RWPE2 (cell line): Measurements from ENCODE around the gene LRRC15.

ENCODE experiments used
- ATAC-seq: fragments of 200-7000 bp; cut with Tn5 transposase; 3 replicates; pipeline ENCODE4 v1.9.1; 2021; ENCODE audit warnings: low read depth
- DNase-seq: peaks from one replicate; pipeline ENCODE4 v3.0.0-alpha.2; 2020; ENCODE audit warnings: low spot score
- H3K27ac ChIP-seq: fragments of 450-650 bp; 2 replicates; pipeline ENCODE4 v1.5.1; 2017; ENCODE audit warnings: mild to moderate bottlenecking; ENCODE audit not compliant: poor library complexity, severe bottlenecking
- H3K27me3 ChIP-seq: fragments of 250-450 bp; sonication (Bioruptor Pico); 2 replicates; pipeline ENCODE4 v1.5.1; 2021; ENCODE audit warnings: mild to moderate bottlenecking, moderate library complexity; ENCODE audit not compliant: insufficient read depth, poor library complexity, severe bottlenecking
- H3K36me3 ChIP-seq: fragments of 250-450 bp; sonication (Bioruptor Pico); 2 replicates; pipeline ENCODE4 v1.5.1; 2020; ENCODE audit warnings: low read depth, mild to moderate bottlenecking, moderate library complexity
- H3K4me1 ChIP-seq: fragments of 250-450 bp; sonication (Bioruptor Pico); 2 replicates; pipeline ENCODE4 v1.5.1; 2021; ENCODE audit warnings: mild to moderate bottlenecking, moderate library complexity; ENCODE audit not compliant: insufficient read depth, poor library complexity, severe bottlenecking
- H3K4me3 ChIP-seq: fragments of 250-450 bp; sonication (Bioruptor Pico); 2 replicates; pipeline ENCODE4 v1.5.1; 2021; ENCODE audit warnings: mild to moderate bottlenecking, moderate library complexity; ENCODE audit not compliant: severe bottlenecking
- H3K9me3 ChIP-seq: fragments of 250-450 bp; sonication (Bioruptor Pico); 2 replicates; pipeline ENCODE4 v1.5.1; 2021; ENCODE audit warnings: mild to moderate bottlenecking, moderate library complexity; ENCODE audit not compliant: severe bottlenecking
- TF ChIP-seq, protein P1 (sequence below): fragments of 450-650 bp; IDR thresholded peaks from one replicate; pipeline ENCODE4 v1.5.1; 2017; ENCODE audit warnings: mild to moderate bottlenecking, moderate library complexity; ENCODE audit not compliant: poor library complexity, severe bottlenecking

Gene LRRC15

GRCh38 chr3:194310060-194310835 is 59.3 kb downstream of the LRRC15 start:
- H3K36me3 ChIP-seq, result no peaks in the 10 kb centered on the region
- ATAC-seq (no peak), DNase-seq (peak; percentile 16)
- H3K4me1 ChIP-seq, result peaks cover 9% of the 10 kb centered on the region
- H3K27me3 ChIP-seq, result no peaks in the 10 kb centered on the region
- TF ChIP-seq, protein P1, sequence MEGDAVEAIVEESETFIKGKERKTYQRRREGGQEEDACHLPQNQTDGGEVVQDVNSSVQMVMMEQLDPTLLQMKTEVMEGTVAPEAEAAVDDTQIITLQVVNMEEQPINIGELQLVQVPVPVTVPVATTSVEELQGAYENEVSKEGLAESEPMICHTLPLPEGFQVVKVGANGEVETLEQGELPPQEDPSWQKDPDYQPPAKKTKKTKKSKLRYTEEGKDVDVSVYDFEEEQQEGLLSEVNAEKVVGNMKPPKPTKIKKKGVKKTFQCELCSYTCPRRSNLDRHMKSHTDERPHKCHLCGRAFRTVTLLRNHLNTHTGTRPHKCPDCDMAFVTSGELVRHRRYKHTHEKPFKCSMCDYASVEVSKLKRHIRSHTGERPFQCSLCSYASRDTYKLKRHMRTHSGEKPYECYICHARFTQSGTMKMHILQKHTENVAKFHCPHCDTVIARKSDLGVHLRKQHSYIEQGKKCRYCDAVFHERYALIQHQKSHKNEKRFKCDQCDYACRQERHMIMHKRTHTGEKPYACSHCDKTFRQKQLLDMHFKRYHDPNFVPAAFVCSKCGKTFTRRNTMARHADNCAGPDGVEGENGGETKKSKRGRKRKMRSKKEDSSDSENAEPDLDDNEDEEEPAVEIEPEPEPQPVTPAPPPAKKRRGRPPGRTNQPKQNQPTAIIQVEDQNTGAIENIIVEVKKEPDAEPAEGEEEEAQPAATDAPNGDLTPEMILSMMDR, result no peak
- H3K27ac ChIP-seq, result no peak overlapping the region
- H3K4me3 ChIP-seq, result no peak overlapping the region
- H3K9me3 ChIP-seq, result no peaks in the 10 kb centered on the region

DNA sequence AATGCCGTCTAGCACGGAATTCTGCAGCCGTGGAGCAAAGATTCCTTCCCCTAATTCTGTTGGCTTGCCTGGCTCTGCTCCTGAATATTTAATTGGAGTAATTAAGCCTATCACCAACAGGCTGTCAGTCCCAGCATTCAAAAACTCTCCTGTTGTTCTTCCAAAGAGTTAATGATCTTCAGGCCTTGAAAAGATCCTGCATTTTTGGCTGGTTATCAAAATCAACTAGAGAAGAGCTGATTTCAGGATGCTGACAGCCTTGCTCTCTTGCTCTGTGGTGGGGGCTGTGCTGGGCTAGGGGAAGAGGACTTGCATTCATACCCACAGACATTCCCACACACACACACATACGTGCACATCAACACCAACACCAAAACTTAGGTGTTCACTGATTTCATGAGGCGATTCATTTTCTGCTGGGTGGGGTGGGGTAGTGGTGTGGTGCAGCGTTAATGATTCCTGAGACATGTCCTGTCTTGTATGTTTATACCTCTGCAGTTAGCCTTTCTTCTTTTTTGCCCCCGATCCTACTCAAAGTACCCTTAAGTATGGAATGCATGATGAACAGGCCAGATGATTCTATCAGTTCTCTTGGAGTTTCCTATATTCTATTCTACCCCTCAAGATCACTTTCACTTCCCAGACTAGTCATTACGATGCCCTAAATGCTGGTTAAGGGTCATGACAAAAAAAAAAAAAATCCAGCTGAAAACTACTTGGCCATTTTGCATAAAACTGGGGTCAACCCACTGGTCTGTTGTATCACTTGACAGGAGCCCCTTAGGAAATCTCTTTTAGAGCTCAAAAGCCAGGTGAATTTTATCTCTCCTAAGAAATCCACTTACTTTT is 60.7 kb downstream of the LRRC15 start:
- ATAC-seq (no peak), DNase-seq (peak; percentile 13)
- H3K27ac ChIP-seq, result no peak overlapping the region
- peaks cover 9% of the 10 kb centered on the region for H3K4me1 ChIP-seq
- no peak overlapping the region for H3K4me3 ChIP-seq
- no peaks in the 10 kb centered on the region for H3K9me3 ChIP-seq
- TF ChIP-seq, protein P1, result no peak
- H3K36me3 ChIP-seq, result no peaks in the 10 kb centered on the region
- H3K27me3 ChIP-seq, result no peaks in the 10 kb centered on the region

DNA sequence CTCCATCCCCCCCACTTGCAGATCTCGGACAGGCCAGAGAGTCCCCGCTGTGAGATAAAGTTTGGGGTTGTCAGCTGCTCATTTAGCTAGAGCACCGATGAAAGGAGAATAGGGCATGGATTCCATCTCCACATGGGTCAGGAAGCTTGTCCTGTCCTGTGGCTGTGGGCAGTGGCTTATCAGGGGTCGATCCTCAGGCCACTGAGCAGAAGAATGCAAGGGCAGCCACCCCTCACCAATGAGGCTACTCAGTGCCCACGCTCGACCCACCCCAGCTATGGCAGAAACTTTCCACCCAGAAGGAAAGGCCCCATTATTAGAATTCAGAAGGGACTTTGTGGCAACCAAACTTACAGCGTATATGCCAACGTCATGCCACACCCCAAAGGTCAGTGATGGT is 61.7 kb downstream of the LRRC15 start:
- TF ChIP-seq, protein P1, result no peak
- Histone ChIP-seq H3K4me3 (no peak overlapping the region), H3K36me3 (no peaks in the 10 kb centered on the region), H3K4me1 (peaks cover 9% of the 10 kb centered on the region), H3K9me3 (no peaks in the 10 kb centered on the region), H3K27me3 (no peaks in the 10 kb centered on the region), H3K27ac (no peak overlapping the region)
- DNase-seq (peak; percentile 37), ATAC-seq (no peak)

DNA sequence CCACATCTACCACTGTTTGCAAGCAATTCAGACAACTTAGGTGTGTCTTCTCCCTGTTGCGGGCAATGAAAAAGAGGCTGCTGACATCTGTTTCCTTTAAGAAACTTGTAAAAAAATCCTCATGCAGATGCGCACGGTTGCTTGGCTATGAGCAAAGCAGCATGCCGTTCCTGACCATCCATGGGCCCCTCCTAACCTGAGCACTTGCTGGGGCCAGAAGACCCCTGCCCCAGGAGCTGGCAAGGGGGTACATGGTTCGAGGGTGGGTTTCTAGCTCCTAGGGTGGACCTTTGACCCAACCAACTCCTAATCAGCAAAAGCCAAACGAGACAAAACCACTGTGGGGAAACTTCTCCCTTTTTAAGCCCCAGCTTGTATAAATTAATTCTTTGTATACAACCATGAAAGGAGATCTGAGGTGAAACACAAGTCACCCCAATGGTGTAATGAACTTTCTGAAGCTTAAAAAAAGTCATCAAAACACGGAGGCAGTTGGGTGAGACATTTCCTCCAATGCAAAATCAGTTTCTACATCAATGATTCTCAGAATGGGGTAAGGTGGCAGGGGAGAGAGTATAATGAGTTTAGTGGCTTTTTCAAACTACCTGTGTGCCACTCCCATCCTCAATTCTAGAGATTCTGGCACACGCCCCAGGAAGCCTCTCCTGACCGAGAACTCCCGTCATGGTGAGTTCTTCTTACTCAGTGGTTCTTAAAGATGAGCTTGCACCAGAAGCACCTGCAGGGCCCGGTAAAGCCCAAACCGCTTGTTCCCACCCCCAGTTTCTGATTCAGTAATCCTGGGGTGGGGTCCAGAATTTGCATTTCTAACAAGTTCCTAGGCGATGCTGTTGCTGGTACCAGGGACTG is 62.5 kb downstream of the LRRC15 start:
- peaks cover 9% of the 10 kb centered on the region for H3K4me1 ChIP-seq
- TF ChIP-seq, protein P1, result no peak
- H3K9me3 ChIP-seq, result no peaks in the 10 kb centered on the region
- DNase-seq, result peak; percentile 7
- no peak for ATAC-seq
- H3K36me3 ChIP-seq, result no peaks in the 10 kb centered on the region
- no peak overlapping the region for H3K4me3 ChIP-seq
- no peaks in the 10 kb centered on the region for H3K27me3 ChIP-seq
- H3K27ac ChIP-seq, result no peak overlapping the region
